ENCODE measurements around the gene ZNF322.
"Not testable (repeated sequence)": the region's sequence is repeated elsewhere in the genome, so short reads cannot be mapped to it uniquely, and the experiment has no call there.

ZNF322 gene, protein sequence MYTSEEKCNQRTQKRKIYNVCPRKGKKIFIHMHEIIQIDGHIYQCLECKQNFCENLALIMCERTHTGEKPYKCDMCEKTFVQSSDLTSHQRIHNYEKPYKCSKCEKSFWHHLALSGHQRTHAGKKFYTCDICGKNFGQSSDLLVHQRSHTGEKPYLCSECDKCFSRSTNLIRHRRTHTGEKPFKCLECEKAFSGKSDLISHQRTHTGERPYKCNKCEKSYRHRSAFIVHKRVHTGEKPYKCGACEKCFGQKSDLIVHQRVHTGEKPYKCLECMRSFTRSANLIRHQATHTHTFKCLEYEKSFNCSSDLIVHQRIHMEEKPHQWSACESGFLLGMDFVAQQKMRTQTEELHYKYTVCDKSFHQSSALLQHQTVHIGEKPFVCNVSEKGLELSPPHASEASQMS

DNA sequence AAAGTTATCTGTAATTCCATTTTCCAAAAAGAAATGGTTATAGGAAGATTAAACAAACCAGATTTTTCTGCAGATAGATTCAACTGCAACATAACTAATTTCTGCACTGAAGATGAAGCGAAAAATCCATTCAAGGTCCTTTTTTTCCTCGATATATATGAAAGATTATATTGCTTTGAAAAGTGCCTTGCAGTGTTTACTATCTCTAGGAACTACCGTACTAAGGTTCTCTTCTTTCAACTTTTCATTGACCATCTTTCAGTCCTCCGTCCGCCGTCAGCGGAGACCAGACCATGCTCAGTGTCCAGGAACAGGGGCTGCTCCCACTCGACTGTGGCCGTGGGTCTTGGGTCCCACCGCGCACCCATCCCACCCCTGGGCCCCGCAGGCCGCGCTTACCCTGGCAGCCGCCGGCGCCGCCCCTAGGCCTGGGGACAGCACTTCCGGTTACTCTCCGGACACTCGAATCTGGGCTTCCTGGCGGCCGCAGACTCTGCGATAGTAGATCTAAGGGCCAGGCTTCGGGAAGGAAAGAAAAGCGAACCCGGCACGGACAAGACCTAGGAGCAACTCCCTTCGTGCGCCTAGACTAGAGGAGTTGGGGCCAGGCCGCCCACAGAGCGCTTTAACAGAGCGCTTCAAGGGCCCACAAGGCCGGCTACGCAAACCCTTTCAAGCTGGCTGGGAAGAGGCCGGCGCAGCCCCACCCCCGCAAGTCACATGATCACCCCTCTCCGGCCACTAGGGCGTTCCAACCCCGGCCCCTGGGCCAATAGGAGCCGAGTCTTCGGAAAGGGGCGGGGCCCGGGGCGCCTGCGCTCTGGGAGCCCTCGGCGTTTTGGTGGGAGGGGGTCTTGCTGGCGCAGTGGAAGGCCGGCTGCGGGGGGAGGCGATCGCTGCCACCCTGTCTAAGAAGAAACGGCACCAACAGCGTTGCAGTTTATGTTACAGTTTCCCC lies at the start of gene ZNF322:
TSS of gene ZNF322 (minus strand) at position 705 of the 958 bp plus-strand sequence. CDS start 21,193 bp downstream, outside the sequence.
- DNase-seq (ENCODE audit: low read depth in 2 of 3, low spot score in 2 of 3) = peak; percentile 67 to 79 (median 75)

DNA sequence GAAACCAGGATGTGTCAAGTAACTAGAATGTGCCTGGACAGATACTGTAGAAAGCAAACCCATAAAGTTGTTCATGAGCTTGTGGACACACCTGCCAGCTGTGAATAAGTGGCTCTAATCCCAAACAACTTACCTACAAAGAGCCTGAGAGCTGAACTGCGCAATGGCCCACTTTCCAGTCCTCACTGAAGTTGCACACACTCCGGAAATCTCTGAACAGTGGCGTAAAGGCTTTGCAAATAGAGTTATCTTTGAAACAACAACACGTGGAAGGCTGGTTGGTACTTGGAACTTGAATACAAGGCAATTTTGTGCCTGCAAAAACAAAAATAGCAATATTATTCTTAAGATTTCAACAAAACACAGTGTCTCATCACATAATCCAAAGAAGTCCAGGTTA lies 46.2 kb upstream of the ZNF322 start:
- not testable (repeated sequence) for DNase-seq (ENCODE audit: low read depth in 2 of 3, low spot score in 2 of 3)

DNA sequence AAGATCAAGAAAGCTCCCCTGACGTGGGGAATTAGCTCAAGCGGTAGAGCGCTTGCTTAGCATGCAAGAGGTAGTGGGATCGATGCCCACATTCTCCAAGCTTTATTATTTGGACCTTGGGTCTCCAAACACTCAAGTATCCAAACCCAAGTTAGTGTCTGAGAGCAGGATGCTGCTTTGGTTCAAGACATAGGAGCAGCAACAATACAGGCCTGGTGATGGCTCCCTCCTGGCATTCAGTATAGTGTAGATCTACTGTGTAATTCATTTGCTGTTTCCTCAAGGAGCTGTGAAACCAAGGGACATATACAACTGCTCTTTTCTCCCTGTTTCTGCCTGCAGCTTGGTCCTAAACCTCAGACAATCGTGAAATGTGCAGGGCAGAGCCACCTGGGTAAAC lies 45.8 kb upstream of the ZNF322 start:
- DNase-seq (ENCODE audit: low read depth in 2 of 3, low spot score in 2 of 3) = not testable (repeated sequence)

DNA sequence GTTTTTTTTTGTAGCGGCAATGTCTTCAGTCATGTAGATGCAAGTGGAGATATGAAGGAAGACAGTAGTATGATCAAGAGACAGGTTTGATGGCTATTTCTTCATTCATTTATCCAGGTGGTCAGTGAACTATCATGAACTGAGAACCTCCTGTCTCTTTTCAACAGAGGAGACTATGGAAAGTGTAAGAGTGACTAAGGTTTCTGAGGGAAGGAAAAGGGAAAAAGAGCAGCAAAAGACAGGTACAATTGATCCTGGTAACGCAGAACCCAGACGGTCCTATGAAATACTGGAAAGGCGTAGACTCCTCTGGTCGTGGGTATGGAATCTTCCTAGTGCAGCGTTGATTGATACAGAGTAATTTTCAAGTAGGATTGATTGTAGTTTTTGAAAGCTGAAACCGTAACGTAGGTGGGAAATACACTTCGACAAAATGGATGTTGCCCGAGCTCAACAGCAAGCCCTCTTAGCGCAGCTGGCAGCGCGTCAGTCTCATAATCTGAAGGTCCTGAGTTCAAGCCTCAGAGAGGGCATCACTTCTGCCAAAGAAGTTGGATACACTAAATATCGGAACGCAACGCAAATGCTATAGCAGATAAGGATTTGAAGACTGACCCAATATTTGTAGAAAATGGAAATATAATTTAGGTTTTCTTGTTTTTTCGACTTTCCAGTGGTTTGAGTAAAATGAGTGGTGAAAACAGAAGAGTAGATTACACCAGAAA lies 41.6 kb upstream of the ZNF322 start:
- DNase-seq (ENCODE audit: low read depth in 2 of 3, low spot score in 2 of 3) = not testable (repeated sequence)

DNA sequence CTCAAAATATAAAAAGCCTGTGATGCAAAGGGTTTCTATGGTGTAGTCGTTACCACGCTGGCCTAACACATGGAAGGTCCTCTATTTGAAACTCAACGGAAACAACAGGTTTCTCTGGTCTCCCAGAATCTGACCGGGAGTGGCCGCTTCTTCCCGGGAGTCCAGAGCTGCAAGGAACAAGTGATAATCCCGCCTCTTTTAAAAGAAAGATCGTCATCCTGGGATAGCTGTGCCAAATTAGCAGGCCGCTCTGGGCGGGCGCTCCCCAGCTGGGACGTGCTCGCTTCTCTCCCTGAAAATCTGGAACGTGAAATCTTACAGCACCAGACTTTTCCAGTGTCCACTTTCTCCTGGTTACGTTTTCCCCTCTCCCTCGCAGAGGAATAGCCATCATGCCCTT lies 38.0 kb upstream of the ZNF322 start:
- DNase-seq (ENCODE audit: low read depth in 2 of 3, low spot score in 2 of 3) = not testable (repeated sequence)

DNA sequence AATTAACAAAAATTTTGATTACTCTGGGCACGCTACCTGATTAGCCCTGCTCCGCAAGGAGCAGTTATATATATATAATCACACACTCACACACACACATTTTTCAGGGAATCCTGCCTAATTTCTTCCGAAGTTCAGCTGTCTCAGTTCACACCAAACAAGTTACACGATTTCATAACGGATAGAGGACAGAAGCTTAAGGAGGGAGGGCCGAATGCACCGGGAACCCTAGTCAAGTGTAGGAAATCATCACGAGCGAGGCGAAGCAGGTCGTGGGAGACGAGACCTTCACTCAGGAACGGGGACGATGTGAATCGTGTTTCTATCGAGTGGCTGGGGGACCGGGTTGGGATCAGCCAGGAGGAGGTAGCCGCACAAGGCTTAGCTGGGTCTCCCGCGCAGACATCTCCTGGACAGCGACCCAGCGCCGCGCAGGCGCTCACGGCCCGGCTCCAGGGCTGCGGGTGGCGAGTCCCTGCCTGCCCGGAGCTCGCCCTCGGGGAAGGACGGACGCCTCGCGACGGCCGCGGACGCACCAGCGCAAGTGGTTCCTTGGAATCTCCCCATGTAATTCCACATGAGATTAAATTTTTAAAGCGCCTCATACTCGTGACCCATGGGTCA lies 29.9 kb upstream of the ZNF322 start:
- not testable (repeated sequence) for DNase-seq (ENCODE audit: low read depth in 2 of 3, low spot score in 2 of 3)

DNA sequence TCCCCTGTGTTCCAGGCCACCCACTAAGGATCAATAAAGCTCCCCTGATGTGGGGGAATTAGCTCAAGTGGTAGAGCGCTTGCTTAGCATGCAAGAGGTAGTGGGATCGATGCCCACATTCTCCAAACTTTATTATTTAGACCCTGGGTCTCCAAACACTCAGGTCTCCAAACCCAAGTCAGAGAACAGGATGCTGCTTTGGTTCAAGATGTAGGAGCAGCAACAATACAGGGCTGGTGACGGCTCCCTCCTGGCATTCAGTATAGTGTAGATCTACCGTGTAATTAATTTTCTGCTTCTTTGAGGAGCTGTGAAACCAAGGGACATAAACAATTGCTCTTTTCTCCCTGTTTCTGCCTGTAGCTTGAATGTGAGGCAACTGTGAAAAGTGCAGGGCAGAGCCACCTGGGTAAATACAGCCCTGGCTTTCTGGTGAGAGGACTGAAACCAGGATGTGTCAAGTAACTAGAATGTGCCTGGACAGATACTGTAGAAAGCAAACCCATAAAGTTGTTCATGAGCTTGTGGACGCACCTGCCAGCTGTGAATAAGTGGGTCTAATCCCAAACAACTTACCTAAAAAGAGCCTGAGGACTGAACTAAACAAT lies 23.0 kb upstream of the ZNF322 start:
- DNase-seq (ENCODE audit: low read depth in 2 of 3, low spot score in 2 of 3) = not testable (repeated sequence)

DNA sequence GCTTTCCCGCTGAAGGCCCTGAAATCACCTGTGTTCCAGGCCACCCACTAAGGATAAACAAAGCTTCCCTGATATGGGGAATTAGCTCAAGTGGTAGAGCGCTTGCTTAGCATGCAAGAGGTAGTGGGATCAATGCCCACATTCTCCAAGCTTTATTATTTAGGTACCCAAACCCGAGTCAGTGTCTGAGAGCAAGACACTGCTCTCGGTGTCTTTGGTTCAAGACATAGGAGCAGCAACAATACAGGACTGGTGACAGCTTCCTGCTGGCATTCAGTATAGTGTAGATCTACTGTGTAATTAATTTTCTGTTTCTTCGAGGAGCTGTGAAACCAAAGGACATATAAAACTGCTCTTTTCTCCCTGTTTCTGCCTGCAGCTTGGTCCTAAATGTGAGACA lies 13.7 kb upstream of the ZNF322 start:
- DNase-seq (ENCODE audit: low read depth in 2 of 3, low spot score in 2 of 3) = not testable (repeated sequence)

DNA sequence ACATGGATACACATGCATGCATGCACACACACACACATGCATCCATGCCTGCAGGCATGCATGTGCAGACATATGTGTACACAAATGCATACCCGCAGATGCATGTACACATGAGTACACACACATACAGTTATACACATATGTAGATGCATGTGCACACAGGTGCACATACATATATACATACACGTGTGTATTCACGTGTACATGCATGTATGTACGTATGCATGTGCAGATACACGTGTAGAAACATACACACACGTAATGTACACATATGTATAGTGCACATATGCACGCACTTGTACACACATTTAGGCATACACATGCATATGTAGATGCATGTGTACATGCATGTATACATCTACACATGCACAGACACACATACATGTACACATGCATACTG lies 11.0 kb upstream of the ZNF322 start:
- not testable (repeated sequence) for DNase-seq (ENCODE audit: low read depth in 2 of 3, low spot score in 2 of 3)

DNA sequence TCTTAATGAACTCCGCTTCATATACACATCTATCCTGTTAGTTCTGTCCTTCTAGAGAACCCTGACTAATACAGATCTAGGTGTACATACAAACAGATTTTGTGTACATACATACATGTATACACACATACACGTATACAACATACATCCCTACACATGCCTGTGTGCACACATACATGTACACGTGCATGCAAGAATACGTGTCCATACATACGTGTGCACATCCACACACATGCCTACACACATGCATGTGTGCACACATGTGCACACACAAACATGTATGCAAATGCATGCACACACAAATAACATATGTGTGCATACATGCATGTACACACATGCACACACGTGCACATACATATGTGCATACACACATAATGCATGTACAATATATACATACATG lies 10.5 kb upstream of the ZNF322 start:
- DNase-seq (ENCODE audit: low read depth in 2 of 3, low spot score in 2 of 3) = not testable (repeated sequence)

DNA sequence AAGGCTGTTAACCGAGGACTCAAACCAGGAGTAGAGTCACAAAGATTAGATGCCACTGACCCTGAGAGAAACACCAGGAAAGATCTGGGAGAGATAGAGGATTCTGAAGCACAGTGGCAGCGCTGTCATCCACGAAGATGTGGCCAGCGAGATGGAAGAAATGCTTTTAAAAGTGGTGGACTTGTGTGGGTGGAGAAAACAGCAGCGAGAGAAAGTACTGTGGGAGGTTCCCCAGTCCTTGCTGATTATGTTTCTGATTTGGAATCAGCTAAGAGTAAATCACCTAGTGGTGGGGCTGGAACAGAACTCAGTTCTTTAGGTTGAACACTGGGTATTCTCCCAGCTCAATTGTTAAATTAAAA lies 435 bp upstream of the ZNF322 start:
- no peak for DNase-seq (ENCODE audit: low read depth in 2 of 3, low spot score in 2 of 3)

DNA sequence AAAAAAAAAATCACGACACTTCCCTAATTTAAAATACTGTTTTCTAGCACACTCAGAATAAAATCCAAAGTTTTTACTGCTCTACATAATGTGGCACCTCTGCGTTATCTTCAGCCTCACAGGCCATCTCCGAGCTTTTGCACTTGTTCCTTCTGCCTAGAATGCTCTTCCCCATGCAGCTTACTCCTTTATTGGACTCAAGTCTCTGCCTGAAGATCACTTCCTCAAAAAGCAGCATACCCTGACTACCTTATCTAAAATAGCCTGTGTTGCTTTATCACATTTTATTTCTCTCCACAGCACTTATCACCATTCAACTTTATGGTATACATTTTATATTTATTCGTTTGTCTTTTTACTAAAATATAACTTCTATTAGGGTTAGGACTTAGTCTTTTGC lies 2.3 kb downstream of the ZNF322 start:
- no peak for DNase-seq (ENCODE audit: low read depth in 2 of 3, low spot score in 2 of 3)

DNA sequence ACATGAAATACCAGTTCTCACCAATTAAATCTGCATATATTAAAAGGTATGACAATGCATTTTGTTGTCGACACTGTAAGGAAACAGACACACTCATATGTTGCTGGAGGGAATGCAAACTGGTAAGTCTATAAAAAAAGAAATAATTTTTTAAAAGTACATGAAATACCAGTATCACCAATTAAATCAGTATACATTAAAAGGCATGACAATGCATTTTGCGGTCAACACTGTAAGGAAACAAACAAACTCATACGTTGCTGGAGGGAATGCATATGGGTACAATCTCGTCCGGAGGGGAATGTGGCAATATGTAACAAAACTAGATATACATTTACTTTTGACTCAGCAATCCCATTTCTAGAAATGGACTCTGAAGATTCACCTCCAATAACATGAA lies 6.5 kb downstream of the ZNF322 start:
- DNase-seq (ENCODE audit: low read depth in 2 of 3, low spot score in 2 of 3) = no peak

DNA sequence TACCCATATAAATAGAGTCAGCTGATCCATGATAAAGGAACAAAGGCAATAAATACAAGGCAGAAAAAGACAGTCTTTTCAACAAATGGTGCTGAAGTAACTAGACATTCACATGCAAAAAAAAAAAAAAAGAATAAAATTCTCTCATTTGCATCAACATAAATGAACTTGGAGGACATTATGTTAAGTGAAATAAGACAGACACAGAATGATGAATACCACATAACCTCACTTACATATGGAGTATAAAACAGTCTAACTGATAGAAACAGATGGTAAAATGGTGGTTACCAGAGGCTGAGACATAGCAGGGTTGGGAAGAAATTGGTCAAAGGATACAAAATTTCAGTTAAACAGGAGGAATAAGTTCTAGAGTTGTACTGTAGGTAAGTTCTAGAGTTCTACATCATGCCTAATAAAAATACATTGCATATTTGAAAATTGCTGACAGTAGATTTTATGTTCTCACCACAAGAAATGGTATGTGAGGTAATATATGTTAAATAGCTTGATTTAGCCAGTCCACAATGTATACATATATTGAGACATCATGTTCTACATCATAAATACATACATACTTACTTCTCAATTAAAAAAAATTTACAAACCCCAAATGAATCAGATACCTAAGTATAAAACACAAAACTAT lies 8.3 kb downstream of the ZNF322 start:
- DNase-seq (ENCODE audit: low read depth in 2 of 3, low spot score in 2 of 3) = no peak

DNA sequence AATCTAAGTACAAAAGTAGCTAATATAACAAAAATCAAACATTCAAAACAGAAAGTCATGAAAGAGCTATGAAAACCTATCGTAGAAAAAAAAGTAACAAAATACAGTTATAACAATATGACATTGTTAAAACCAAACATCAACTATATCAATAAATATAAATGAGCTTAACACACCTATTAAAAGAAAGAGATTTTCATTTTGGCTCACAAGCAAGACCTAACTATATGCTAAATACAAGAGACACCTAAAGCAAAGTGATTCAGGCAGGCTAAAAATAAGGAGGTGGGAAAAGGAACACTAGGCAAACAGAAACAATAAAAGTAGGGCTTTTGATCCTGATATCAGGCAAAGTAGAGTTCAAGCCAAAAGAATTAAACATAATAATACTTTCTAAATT lies 13.5 kb downstream of the ZNF322 start:
- DNase-seq (ENCODE audit: low read depth in 2 of 3, low spot score in 2 of 3) = no peak

DNA sequence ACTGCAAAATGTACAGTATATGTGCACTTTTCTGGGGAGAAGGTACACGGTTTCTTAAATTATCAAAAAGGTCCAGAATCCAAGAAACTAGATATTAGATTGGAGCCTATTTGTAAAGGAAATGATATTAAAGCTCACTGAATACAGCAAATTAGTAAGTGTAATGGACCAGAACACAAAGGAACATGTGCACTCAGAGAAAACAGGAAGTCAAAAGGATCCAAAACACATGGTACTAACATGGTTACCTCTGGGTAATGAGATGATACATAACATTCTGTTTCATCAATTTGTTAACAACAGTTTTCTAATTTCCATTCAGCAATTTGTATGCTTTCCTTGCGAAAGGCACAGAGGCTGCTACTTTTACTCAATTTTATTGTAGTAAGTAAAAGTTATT lies 18.7 kb downstream of the ZNF322 start:
- DNase-seq (ENCODE audit: low read depth in 2 of 3, low spot score in 2 of 3) = no peak

DNA sequence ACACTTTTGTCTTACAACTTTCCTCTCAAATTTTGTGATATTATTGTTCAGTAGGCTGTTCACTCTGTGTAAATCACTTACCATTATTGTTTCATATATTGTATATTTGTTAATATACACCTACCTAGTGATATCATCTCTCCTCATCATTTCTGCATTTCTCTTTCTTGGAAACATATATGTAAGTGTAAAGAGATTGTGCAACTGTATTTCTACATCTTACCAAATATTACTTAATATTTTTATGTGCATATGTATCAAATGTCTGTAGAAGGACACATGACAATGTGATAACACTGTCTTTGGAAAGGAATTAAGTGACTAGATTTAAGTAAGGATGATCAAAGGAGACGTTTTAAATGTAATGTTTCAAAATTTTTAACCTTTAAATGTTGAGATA lies 30.2 kb downstream of the ZNF322 start:
- DNase-seq (ENCODE audit: low read depth in 2 of 3, low spot score in 2 of 3) = no peak

DNA sequence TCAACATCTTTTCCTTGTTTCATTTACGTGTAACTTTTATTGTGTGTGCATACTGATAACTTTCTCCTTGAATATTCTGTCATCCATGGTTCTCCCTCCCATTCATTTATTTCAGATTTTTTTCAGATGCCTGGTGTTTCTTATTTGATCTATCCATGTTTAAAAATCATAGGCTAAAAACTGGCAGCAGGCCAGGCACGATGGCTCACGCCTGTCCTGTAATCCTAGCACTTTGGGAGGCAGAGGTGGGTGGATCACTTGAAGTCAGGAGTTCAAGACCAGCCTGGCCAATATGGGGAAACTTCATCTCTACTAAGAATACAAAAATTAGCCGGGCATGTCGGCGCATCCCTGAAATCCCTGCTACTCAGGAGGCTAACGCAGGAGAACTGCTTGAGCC lies 31.7 kb downstream of the ZNF322 start:
- DNase-seq (ENCODE audit: low read depth in 2 of 3, low spot score in 2 of 3) = no peak

DNA sequence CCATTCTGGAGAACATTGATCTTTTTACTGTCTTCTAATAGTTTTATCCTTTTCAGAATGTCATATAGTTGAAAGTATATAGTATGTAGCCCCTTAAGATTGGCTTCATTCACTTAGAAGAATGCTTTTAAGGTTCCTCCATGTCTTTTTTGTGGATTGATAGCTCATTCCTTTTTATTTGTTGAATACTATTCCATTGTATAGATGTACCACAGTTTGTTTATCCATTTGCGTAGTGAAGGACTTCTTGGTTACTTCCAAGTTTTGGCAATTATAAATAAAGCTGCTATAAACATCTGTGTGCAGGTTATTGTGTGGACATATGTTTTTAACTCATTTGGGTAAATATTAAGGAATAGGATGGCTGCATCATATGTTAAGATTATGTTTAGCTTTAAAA lies 35.0 kb downstream of the ZNF322 start:
- DNase-seq (ENCODE audit: low read depth in 2 of 3, low spot score in 2 of 3) = no peak

DNA sequence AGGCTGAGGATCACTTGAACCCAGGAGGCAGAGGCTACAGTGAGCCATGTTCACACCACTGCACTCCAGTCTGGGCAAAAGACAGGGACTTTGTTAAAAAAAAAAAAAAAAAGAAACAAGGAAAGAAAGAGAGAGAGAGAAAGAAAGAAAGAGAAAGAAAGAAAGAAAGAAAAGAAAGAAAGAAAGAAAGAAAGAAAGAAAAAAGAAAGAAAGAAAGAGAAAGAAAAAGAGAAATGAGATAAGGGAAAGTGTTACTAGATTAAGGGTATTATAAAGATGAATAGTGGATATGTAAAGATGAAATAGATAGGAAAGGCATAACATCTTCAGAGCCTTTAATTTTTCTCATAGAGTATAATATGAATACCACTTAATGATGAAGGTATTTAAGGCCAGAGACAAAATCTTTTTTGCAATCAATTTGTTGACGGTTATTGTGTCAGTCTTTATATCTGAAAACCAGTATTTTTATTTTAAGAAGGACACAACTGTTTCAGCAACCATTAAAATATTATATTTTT lies 36.1 kb downstream of the ZNF322 start:
- no peak for DNase-seq (ENCODE audit: low read depth in 2 of 3, low spot score in 2 of 3)

Data from activated CD8-positive, alpha-beta memory T cell treated with anti-CD3 and anti-CD28 coated beads for 48 hours (primary cell).